Limb (tissue), 2 donors: ENCODE results near the gene ZNF778.
A peak's percentile ranks its signal among the peaks of the same experiment; 100 is the strongest.
"Not testable (repeated sequence)": the region's sequence is repeated elsewhere in the genome, so short reads cannot be mapped to it uniquely, and the experiment has no call there.

Experiments
- DNase-seq, 2 donors: peaks; one replicate each; pipeline ENCODE4 v3.0.0-alpha.2; 2016; ENCODE audit errors: extremely low spot score in 2 of 2

Gene ZNF778

GRCh38 chr16:89210904-89211515 lies 6.5 kb upstream of the ZNF778 start:
- no peak for DNase-seq

GRCh38 chr16:89216315-89217137 lies 977 bp upstream of the ZNF778 start:
- peak; percentile 76 to 85 for DNase-seq

- no peak for DNase-seq
These were observed 440 bp upstream of the ZNF778 start for GRCh38 chr16:89217138-89217387.

GRCh38 chr16:89219365-89219764 lies 1.9 kb downstream of the ZNF778 start:
- DNase-seq: no peak

GRCh38 chr16:89221604-89222003 lies 4.1 kb downstream of the ZNF778 start:
- no peak for DNase-seq

- DNase-seq: no peak
These were observed 5.4 kb downstream of the ZNF778 start for GRCh38 chr16:89222931-89223330.

- no peak for DNase-seq
These were observed 7.2 kb downstream of the ZNF778 start for GRCh38 chr16:89224665-89225064.

- peak; percentile 43 to 52 for DNase-seq
These were observed 12.8 kb downstream of the ZNF778 start for GRCh38 chr16:89230255-89230654.

- no peak for DNase-seq
These were observed 14.6 kb downstream of the ZNF778 start for GRCh38 chr16:89232107-89232506.

GRCh38 chr16:89233678-89234490 lies 16.4 kb downstream of the ZNF778 start:
- DNase-seq: no peak

- no peak for DNase-seq
These were observed 20.2 kb downstream of the ZNF778 start for GRCh38 chr16:89237733-89238132.

- DNase-seq: peak; percentile 65 to 86
These were observed 23.9 kb downstream of the ZNF778 start for GRCh38 chr16:89241187-89242007.

GRCh38 chr16:89242795-89243200 lies 25.3 kb downstream of the ZNF778 start:
- DNase-seq: no peak

- no peak for DNase-seq
These were observed 26.2 kb downstream of the ZNF778 start for GRCh38 chr16:89243664-89244063.

- not testable (repeated sequence) for DNase-seq
These were observed 26.8 kb downstream of the ZNF778 start for GRCh38 chr16:89244264-89244663.

GRCh38 chr16:89244754-89245153 lies 27.3 kb downstream of the ZNF778 start:
- DNase-seq: no peak

GRCh38 chr16:89246383-89246902 lies 28.9 kb downstream of the ZNF778 start:
- DNase-seq: no peak

GRCh38 chr16:89246903-89247733 lies 29.6 kb downstream of the ZNF778 start:
- peak; percentile 51 to 94 for DNase-seq

- DNase-seq: not testable (repeated sequence)
These were observed 30.2 kb downstream of the ZNF778 start for GRCh38 chr16:89247734-89248075.

GRCh38 chr16:89248196-89248982 lies 30.9 kb downstream of the ZNF778 start:
- DNase-seq: no peak
